Inflammatory macrophage (primary cell): ENCODE measurements around the gene KCNMA1.
A peak's percentile ranks its signal among the peaks of the same experiment; 100 is the strongest.
"Not testable (repeated sequence)": the region's sequence is repeated elsewhere in the genome, so short reads cannot be mapped to it uniquely, and the experiment has no call there.

Source experiments
- DNase-seq, 2 donors: peaks; one replicate each; pipeline ENCODE4 v3.0.0-alpha.2; 2020 to 2022

KCNMA1 gene

DNA sequence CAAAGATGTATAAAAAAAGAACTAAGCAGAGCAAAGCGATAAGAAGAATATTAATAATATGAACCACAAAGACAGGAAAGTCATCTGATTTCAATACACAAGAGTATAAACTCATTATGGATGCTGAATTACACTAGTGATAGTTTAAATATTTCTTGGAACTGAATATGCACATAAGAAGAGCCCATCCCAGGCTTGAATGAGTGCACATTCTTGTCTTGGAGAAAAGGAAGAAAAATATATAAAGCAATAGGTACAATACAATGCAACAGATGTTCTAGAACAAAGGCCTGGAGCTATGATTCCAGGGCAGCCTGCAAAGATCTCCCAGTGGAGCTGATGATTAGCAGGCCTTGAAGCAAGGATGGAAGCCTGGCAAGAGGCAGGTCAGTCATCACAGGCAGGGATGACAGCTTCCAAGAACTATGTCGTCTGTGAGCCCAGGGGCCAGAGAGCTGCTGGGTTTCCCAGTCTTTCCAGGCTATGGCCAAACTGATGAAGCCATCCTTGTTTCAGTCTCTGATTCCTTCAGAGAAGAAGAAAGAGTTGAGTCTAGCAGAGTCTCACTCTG is 277.6 kb downstream of the KCNMA1 start:
- no peak for DNase-seq

DNA sequence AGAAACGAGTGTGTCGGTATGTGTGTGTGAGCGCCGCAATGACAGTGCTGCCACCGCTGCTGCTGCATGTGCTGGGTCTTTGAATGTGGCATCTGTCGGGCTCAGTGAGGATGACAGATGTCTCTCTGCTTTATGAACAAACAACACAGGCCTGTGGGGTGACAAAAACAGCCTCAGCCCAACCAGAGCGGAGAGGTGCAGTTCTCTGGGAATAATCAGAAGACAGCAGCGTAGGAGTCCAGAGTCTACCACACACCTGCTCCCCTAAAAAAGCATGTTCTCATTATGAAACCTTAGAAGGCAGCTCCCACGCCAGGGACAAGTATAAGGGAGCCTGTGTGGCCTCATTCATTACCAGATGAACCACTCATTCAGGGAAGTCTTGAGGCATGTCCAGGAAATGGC is 278.3 kb downstream of the KCNMA1 start:
- no peak for DNase-seq

DNA sequence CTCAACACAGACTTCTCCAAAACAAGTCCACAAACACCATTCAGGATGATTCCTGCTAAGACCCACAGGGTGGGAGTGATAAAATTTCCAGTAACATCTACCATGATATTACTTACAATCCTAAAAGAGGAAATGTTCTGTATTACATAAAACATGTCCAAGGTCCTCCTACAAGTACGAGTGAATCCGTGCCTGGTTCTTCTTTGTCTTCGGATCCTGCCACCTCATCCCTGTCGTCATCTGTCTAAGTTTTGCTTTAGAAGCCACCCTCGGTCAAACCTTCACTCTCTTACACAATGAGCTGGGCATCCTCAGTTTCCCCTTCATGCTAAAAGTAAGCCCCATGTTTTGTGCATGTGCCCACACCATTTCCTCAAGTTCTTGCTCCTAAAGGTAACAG is 279.0 kb downstream of the KCNMA1 start:
- DNase-seq: peak in 1 of 2 donors; percentile 53

DNA sequence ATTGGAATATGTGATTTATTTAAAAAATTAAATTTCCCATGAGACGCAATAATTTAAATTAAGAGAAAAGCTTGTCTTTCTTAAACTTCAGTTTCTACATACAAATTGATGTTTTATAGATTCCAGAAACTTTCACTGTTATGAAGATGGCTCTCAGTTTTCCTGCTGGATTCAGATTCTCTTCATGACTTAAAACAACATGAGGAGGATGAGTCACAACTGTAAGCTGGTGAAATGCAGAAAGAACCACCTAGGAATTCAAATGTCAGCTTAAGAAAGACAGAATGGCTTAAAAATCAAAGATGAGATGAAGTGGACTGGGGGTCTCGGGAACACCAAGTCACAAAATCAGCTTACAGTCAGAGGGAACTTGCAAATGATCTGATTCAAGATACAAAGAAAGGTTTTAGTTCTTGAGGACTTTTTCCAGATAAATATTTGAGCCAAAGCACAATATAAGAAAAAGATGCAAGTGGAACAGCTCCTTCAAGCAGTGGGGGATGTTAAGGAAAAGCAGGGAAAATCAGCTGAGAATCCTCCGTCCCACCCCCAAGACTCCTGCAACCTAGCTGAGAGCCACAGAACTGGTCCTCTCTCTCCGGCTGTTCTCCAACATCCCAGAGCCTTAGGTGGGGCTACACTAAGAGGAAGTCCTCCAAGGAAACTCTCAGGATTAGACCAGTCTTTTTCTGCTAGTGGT is 279.8 kb downstream of the KCNMA1 start:
- DNase-seq: no peak

DNA sequence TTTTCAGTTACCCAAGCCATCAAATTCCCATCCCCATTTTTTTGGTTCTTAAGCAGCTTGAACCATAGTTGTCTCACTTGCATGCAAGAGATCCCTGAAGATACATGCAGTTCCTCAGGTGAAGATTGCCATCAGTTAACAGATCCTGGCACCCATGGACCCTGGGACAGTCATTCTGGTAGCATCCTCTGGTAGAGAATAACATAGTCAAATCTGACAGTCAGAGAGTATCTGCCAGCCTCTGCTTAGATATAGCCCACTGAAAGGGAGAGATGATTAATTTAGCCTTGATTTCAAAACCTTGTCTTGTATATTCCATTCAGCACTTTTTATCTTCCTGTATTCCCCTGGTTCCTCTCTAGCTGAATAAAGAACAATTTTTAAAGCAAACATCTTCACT is 280.4 kb downstream of the KCNMA1 start:
- peak in 1 of 2 donors; percentile 2 for DNase-seq

DNA sequence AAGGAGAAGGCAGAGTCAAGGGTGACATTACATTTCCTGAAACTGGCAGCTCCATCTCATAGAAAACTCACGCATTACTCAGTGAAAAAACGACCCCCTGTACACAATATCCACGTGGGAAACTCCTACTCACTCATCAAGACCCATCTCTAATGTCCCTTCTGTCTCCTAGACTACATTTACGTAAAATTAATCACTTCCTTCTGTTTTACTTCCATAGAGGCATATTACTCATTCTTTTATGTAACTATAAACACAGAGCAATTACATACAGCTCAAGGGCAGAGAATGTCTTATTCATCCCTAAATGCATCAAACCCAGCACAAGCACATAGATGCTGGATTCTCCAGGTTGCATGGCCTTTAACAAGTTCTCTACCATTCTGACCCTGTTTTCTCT is 281.8 kb downstream of the KCNMA1 start:
- no peak for DNase-seq

DNA sequence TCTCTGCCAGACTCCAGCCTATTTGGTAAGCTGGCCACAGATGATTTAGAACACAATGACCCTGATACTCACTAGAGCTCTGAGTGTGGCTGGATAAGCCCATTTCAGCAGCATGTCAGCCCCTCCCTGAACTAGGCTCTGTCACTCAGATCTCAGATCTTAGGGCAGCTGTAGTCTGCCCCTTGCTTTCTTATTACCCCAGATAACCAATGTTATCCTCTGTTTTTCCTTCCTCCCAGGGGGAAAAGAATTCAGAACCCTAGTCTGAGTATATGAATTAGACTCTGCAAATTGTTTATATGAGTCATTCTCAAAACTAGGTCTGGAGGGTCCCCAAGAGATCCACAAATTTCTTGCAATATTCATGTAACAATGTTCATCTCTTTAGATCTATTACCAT is 286.2 kb downstream of the KCNMA1 start:
- no peak for DNase-seq

DNA sequence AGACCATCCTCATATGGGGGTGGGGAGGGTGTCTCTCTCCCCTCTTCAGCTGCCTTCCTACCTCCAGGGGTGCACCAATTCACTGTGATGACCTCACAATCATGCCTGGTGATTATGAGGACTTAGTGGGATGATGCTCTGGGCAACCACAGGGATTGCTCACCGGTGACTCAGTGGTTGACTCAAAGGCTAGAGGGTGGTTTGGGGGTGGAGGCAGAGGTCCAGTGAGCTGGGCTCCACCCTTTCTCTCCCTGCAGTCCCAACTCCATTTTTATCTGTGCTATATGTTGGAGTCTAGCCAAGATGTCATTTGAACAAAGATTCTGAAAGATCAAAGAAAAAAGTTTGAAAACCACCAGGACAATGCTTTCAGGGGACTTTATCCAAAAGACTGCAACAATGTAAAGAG is 286.9 kb downstream of the KCNMA1 start:
- DNase-seq: peak; percentile 71 to 92

DNA sequence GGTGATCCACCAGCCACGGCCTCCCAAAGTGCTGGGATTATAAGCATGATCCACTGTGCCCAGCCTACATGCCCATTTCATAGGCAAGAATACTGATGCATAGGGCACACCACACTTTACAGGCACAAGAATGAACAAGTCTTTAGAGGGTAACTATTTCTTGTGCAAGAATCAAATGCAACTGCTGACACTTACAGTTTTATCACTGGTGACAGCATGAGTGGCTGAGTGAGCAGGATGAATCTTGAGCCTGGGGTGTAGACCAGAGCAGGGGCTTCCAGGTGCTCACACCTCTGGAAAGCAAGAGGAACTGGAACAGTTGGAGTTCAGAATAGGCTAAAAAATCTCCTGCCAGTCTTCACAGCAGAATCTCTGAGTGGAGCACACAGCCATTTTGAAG is 287.5 kb downstream of the KCNMA1 start:
- DNase-seq: peak in 1 of 2 donors; percentile 6

DNA sequence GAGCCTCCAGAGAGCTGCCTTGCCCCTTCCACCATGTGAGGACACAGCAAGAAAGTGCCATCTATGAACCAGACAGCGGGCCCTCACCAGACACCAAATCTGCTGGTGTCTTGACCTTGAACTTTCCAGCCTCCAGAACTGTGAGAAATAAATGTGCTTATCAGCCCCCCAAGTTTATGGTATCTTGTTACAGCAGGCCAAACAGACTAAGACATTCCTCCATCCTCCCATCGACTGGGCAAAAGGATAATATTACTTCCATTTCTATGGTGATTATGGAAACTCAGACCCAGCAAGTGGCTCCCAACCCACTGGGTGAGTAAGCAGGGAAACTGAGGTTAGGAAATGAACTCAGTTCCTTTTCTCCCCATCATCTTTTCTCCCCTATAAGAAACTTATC is 288.4 kb downstream of the KCNMA1 start:
- DNase-seq: no peak

DNA sequence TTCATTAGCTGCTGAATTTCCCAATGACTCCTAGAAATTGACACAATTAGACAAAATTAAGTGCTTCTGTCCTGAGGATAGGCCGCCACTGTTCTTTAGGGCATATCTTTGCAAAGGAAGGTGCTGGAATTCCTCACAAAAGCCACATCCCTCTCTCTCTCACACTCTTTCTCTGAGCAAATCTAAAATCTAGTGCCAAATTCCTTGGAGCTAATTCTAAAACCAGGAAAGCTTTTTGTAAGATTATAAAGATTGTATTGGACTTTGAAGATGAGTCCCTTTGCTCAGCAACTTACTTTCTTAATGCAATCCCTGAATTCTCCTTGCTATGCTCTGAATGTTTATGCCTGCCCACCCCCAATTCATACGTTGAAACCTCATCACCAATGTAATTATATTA is 288.9 kb downstream of the KCNMA1 start:
- no peak for DNase-seq

DNA sequence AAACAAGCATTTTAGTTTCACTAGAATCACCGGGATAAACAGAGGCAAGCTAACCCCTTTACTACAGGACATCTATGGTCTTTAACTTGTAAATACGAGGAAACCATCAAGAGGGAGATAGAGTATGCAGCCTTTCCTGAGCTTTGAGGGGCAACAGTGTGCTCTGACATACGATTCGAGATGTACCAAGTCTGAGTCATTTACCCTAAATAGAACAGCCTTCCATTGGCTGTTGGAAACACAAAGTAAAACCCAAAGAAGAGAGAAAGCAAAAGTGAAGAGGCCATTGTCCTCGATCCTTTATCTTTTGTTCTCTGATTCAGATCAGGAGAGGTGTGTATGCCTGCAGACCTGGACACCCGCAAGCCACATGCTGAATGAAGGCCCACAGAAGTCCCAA is 289.5 kb downstream of the KCNMA1 start:
- no peak for DNase-seq

DNA sequence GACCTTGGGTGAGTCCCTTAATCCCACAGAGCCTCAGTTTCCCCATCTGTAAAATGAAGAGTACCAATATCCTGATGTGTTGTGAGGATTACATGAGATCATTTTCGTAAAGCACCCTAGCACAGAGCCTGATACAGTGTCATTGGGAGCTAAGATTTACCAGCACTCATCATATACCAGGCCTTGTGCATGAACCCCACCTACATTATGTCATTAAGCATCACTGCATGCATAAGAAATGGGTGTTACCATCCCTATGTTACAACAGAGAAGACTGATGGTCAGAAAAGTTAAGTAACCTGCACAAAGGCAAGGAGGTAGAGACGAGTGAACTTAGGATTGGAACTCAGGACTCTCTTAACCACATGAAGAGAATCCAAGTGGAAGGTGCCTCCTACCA is 290.6 kb downstream of the KCNMA1 start:
- no peak for DNase-seq

DNA sequence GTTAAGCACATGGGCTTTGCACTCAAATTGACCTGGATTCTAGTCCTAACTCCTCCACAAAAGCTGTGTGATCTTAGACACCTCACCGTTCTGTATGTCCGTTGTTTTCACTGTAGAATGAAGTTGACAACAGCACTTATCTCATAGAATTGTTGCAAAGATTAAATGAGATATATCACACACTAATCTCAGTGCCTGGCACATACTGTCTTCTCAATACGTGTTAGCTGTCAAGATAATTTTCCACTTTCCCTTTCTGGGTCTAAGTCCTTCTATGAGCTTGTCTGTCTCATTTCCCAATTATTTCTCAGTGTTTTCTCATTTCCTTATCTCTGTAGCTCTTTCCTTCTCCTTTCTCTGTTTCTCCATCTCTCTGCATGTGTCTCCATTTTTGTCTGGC is 296.6 kb downstream of the KCNMA1 start:
- no peak for DNase-seq

DNA sequence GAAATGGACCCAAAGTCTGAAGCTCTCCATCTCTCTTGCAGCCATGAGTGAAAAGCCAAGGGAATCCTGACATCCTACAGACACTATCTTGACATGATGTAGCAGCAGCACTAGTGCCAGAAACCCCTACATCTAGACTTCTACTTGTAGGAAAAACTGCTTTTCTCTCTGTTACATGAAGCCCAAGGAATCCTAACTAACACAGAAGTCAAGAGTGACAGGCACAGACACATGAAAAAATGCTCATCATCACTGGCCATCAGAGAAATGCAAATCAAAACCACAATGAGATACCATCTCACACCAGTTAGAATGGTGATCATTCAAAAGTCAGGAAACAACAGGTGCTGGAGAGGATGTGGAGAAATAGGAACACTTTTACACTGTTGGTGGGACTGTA is 297.7 kb downstream of the KCNMA1 start:
- not testable (repeated sequence) for DNase-seq

DNA sequence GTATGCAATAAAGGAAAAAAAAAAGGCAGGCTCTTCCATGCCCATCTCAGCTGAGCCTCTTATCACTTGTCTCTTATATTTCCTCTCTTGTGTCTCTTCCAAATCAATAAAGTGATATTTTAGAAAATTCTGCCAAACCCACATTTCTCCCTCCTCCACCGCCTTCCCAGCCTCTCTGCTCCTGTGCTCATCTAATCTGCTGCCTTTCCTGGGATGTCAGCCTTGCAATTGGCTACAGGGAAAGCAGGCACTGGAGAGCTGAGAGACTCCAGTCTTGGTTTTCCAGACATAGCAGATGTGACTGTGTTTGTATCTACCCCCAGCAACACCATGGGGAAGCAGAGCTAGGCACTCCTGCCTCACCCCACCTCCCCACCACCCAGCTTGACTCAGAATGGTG is 298.4 kb downstream of the KCNMA1 start:
- no peak for DNase-seq

DNA sequence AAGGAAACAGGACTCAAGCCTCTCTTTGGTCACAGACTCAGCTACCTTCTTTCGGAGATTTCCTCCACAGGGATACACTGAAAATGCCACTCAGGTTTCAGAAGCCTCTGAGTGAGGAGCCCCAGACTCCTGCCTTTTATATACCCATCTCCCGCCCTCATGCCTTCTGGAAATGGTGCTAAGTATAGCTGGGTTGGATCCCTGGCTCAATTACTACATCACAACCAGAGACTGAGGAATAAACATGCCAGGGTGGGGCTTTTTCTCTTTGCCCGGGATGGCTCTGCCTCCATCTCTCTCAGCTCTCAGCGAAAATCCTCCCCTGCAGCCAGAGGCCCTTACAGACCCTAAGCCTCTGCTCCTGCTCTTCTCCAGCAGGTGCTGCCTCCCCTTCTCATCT is 299.5 kb downstream of the KCNMA1 start:
- no peak for DNase-seq

DNA sequence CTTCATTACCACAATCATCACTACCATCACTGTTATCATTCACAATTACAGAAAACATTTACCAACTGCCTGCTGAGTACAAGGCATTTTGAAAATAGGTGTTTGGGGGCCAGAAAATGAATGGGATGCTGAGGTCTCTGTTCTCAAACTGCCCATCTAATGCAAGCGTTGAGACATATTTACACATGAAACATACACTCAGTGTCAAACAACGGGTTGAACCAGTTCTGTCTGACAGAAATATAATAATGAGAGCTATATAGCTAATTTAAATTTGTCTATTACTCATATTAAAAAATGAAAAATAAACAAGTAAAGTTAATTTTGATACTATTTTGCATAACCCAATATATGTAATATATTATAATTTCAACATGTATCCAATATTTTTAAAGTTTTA is 303.1 kb downstream of the KCNMA1 start:
- DNase-seq: no peak

DNA sequence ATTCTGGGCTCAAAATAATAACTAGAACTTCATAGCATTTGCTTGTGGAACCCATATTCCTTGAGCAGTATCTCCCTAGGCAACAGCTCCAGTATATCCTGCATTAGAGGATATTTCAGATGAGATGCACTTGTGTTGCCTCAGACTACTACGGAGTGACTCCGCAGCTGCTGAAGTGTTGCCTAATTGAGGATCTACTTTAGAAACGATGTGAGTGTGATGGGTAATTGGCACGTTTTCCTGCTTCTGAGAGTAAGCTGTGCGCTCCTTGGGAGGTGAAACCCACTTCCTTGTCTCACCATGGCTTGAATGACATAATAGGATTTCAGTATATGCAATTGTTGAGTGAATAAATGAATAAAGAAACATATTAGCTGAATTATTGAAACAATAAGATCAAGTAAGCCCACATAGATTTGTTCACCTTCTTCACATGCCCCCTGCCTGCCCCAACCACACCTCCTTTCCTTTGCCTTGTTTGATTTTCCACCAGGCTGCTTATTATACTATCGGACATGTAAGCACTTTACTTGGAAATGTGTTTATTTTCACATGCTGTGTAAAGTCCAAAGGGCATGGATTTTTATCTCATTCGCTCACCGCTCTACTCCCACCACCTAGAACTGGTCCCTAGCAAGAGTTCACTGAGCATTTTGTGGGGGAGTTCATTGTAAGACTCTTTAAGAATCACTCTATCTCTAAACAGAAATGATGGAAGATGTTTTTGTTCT is 303.8 kb downstream of the KCNMA1 start:
- no peak for DNase-seq

DNA sequence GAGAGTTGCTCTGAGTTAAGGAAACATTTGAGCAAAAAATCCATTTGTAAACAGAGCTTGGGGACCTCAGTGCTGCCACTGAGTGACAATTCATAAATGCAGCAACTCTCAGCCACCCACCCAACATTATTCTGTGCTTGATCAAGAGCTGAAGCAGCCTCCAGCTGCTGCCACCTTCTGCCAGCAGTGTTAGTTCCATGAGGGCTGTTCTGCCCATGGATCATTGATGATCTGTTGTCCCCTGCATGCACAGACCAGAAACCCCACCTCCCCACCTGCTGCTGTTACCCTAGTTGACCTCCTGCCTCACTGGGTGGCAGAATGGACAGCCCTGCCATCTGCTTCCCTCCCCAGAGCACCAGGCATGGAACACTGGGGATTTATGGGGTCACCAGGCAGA is 305.4 kb downstream of the KCNMA1 start:
- no peak for DNase-seq

DNA sequence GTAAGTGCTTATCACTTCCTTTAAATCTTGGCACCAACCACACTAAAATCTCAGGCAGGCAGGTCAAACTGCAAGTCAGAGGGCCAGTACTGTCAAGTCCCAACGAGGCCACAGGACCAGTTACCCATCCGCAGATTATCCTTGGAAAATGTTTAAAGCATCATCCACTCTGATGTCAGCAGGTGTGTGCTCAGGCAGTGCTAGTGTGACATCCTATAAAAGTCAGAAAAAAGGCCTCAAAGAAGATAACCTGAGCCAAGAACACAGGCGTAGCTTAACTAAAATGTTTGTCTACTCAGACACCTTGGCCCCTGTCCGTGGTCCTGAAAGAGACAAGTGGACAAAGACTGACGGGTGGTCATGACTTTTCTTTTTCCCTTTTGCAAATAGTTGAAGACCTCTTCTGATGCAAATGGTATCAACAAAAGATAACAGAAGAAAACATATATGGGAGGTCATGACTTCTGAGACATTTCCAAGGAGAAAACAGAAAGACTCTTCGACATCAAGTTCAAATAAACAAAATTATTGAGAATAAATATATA is 309.3 kb downstream of the KCNMA1 start:
- peak in 1 of 2 donors; percentile 22 for DNase-seq

DNA sequence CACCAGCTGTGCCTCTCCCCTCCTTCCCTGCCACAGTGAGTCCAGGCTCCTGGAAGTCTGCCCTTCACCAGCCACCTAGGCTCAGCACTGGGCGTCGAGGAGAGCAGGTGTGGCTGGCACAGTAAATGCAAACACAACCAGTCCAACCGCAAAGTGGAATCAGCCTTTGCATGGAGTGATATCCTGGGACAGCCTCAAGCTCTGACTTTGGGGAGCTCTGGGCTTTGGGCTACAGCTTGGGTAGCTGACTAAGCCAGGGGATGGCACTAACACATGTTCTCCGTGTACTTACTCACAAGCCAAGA is 312.4 kb downstream of the KCNMA1 start:
- no peak for DNase-seq

DNA sequence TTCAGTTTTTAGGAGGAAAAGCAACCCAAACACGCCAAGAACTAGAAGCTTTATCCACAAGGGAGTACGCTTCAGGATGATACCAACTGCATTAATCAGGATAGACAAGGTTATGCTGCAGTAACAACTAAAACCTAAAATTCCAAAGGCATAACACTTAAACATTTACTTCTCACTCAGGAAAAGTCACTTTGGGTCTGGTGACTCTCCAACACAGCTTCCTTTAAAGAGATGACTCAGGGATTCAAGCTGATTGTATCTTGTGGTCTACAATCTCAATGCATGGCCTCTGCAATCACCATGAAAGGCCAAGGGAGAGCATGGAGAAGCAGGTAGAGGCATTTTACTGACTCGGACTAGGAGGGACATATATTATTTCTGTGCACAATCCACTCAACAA is 315.8 kb downstream of the KCNMA1 start:
- DNase-seq: no peak

DNA sequence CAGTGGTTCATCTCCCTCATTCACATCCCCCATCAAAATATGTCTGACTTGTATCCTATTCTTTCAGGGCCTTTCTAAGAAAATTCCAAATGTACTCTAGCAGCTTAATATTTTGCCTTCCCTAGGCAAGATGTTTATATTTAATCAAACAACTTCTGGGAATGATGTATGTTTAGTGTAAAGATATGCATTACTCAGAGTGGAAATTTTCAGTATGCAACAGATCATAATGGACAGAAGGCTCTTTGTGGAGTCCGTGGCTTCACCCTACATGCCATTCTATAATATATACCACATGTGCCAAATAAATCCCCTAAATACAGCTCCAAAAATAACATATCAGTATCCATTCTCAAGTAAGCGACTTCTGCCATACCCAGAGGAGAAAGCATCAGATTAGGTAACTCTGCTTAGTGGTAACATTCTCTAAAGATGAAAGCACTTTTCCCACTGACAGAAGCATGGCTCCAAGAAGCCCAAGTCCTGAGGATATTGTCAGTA is 316.6 kb downstream of the KCNMA1 start:
- DNase-seq: no peak
